K562 (cell line): ENCODE data around the gene CSNK1D. TPM values are rescaled to one million over a fixed set of nuclear protein-coding genes. Genes with fewer than 3 reads are reported as not detected.

Source experiments
- ATAC-seq: fragments of 200-7000 bp; cut with Tn5 transposase; 3 replicates; pipeline ENCODE4 v1.9.1; 2020; ENCODE audit warnings: moderate library complexity
- BruUV-seq: library from RNA; stranded (reverse); fragments of 400-500 nt; replicated peaks from 2 replicates; lab custom pipeline; 2021; lab: Mats Ljungman, UMichigan
- CTCF ChIA-PET: fragments of 300-600 bp; formaldehyde crosslinking; extraction: SDS; loops from one replicate; lab custom pipeline; 2021; ENCODE audit warnings: low intra/inter-chr PET ratio; lab: Yijun Ruan, JAX
- POLR2A ChIA-PET: fragments of 300-600, 350-650 bp; sonication (Branson Sonifier 250); formaldehyde crosslinking; extraction: SDS; loops from one replicate; lab custom pipeline; 2021; ENCODE audit warnings: antibody characterized with exemption, inconsistent platforms; lab: Yijun Ruan, JAX
- DNase-seq, 4 experiments: peaks; one replicate each; pipeline versions ENCODE4 v3.0.0 to v3.0.0-alpha.2; 2011 to 2018; ENCODE audit warnings: low spot score in 3 of 4, mixed read lengths in 3 of 4; ENCODE audit errors: extremely low read depth in 1 of 4
- FAIRE-seq: peaks from 2 replicates; lab custom pipeline; 2011; peaks lifted over from hg19 to GRCh38; lab: Jason Lieb, UNC
- H2AFZ ChIP-seq: 2 replicates; pipeline ENCODE4 v1.6.0; 2011; ENCODE audit warnings: low read depth, low read length, control low read depth, inconsistent platforms
- H3K27ac ChIP-seq: fragments of 200-600 bp; 3 replicates; pipeline ENCODE4 v1.8.0; 2011; ENCODE audit warnings: low read depth, mild to moderate bottlenecking, control low read depth, inconsistent platforms, low read length, moderate library complexity, mixed read lengths; ENCODE audit errors: extremely low read depth
- H3K27me3 ChIP-seq, 2 experiments: fragments of 300-600 bp in 1 of 2; 2 replicates in 1 of 2; 3 replicates in 1 of 2; pipeline versions ENCODE4 v1.6.0 to v1.8.0; 2011; ENCODE audit warnings: inconsistent platforms in 2 of 2, low read length in 2 of 2, mild to moderate bottlenecking in 1 of 2, mixed read lengths in 1 of 2, moderate library complexity in 1 of 2; ENCODE audit not compliant: control insufficient read depth in 2 of 2, insufficient read depth in 2 of 2
- H3K36me3 ChIP-seq: fragments of 300-600 bp; 3 replicates; pipeline ENCODE4 v1.8.0; 2011; ENCODE audit warnings: mild to moderate bottlenecking, low read length, inconsistent platforms; ENCODE audit not compliant: control insufficient read depth, insufficient read depth
- H3K4me1 ChIP-seq, 2 experiments: fragments of 200-600 bp in 1 of 2; replicated peaks in 1 of 2; 2 replicates in 1 of 2; 3 replicates in 1 of 2; pipeline versions ENCODE4 v1.5.1 to v1.8.0; 2011; ENCODE audit warnings: inconsistent platforms in 2 of 2, low read length in 2 of 2, mild to moderate bottlenecking in 1 of 2, mixed read lengths in 1 of 2, moderate library complexity in 1 of 2; ENCODE audit not compliant: control insufficient read depth in 2 of 2, insufficient read depth in 2 of 2
- H3K4me2 ChIP-seq: 2 replicates; pipeline ENCODE4 v1.6.1; 2011; ENCODE audit warnings: low read length, control low read depth, inconsistent platforms, mixed read lengths; ENCODE audit not compliant: insufficient read depth
- H3K4me3 ChIP-seq: fragments of 200-600 bp; sonication (generic), shearing (Covaris generic); 2 replicates; pipeline ENCODE4 v1.5.1; 2016; ENCODE audit warnings: control low read depth, inconsistent platforms
- H3K79me2 ChIP-seq: fragments of 200-600 bp; 3 replicates; pipeline ENCODE4 v1.8.0; 2011; ENCODE audit warnings: low read length, inconsistent platforms; ENCODE audit not compliant: control insufficient read depth, insufficient read depth
- H3K9ac ChIP-seq, 2 experiments: 2 replicates each; pipeline versions ENCODE4 v1.6.0 to v1.6.1; 2011; ENCODE audit warnings: low read depth in 2 of 2, low read length in 2 of 2, control low read depth in 1 of 2, inconsistent platforms in 1 of 2, mild to moderate bottlenecking in 1 of 2, mixed read lengths in 1 of 2; ENCODE audit not compliant: insufficient read depth in 1 of 2
- H3K9me1 ChIP-seq: one replicate; pipeline ENCODE4 v1.6.0; 2011; ENCODE audit warnings: inconsistent platforms, mild to moderate bottlenecking, low read length, moderate library complexity; ENCODE audit not compliant: control insufficient read depth, insufficient read depth
- H3K9me3 ChIP-seq: replicated peaks from 2 replicates; pipeline ENCODE4 v1.5.1; 2011; ENCODE audit warnings: low read depth, low read length, inconsistent platforms; ENCODE audit not compliant: control insufficient read depth, insufficient read depth
- H4K20me1 ChIP-seq: replicated peaks from 2 replicates; pipeline ENCODE4 v1.6.1; 2011; ENCODE audit warnings: low read length, inconsistent platforms, mixed read lengths; ENCODE audit not compliant: control insufficient read depth, insufficient read depth
- CBX2 ChIP-seq: fragments of 200-600 bp; sonication (generic); IDR thresholded peaks from one replicate; pipeline ENCODE4 v1.6.1; 2012; ENCODE audit warnings: mild to moderate bottlenecking, low read length, inconsistent platforms; ENCODE audit not compliant: insufficient read depth, poor library complexity, severe bottlenecking
- DMBX1 ChIP-seq: fragments of 250-450 bp; sonication (Bioruptor Pico); IDR thresholded peaks from 2 replicates; pipeline ENCODE4 v1.8.0; 2022; ENCODE audit warnings: inconsistent platforms, mild to moderate bottlenecking, moderate library complexity, borderline replicate concordance
- NR4A1 ChIP-seq, 2 experiments: fragments of 250-450 bp in 1 of 2; fragments of 450-650 bp in 1 of 2; sonication (Bioruptor Pico) in 1 of 2; IDR thresholded peaks; 2 replicates each; pipeline versions ENCODE4 v1.4.0 to v1.6.1; 2016 to 2020; ENCODE audit warnings: mild to moderate bottlenecking in 2 of 2, missing compliant biosample characterization in 1 of 2, missing genetic modification characterization in 1 of 2, moderate library complexity in 1 of 2
- PCBP1 ChIP-seq: fragments of 200-400 bp; formaldehyde crosslinking; IDR thresholded peaks from 2 replicates; pipeline ENCODE4 v1.6.1; 2018; ENCODE audit warnings: mild to moderate bottlenecking, low read depth, low read length; ENCODE audit not compliant: poor library complexity, severe bottlenecking
- PYGO2 ChIP-seq: fragments of 450-650 bp; IDR thresholded peaks from 2 replicates; pipeline ENCODE4 v1.6.1; 2016; ENCODE audit warnings: mild to moderate bottlenecking, missing genetic modification characterization, moderate library complexity, missing compliant biosample characterization
- ZNF717 ChIP-seq: fragments of 250-450 bp; sonication (Bioruptor Pico); IDR thresholded peaks from 2 replicates; pipeline ENCODE4 v1.5.0; 2021
- whole genome bisulfite sequencing: fragments of 100-300 bp; shearing (Covaris generic); methylation state at CpG from one replicate; pipeline ENCODE4 v1.1.6; 2016; ENCODE audit warnings: low coverage, mixed read lengths; ENCODE audit not compliant: insufficient coverage; ENCODE audit errors: missing lambda C conversion rate; 5-methylcytosine and 5-hydroxymethylcytosine counted together
- in situ Hi-C: fragments of 300-500 bp; cut with MboI; formaldehyde crosslinking; loops from 4 replicates; pipeline ENCODE4 v1.15.0; 2018; ENCODE audit warnings: inconsistent platforms, mixed read lengths
- intact Hi-C: fragments of 100-400 bp; cut with micrococcal nuclease; formaldehyde crosslinking; loops from 2 replicates; pipeline ENCODE4 v1.14.2; 2022
- polyA plus RNA-seq, 8 experiments: library from polyadenylated mRNA; depleted of rRNA in 4 of 8; stranded (reverse) in 5 of 8; unstranded in 3 of 8; fragments of >200 nt; fragmentation: Nextera tagmentation in 2 of 8; fragmentation: Illumina TruSeq in 1 of 8; extraction: Ambion mirVana in 2 of 8; extraction: Trizol in 1 of 8; gene quantifications; 2 replicates each; pipeline versions ENCODE4 v1.2.1 to v1.2.3, GENCODE V29; 2011 to 2014; ENCODE audit warnings: inconsistent platforms in 1 of 8, missing spikeins in 1 of 8
- total RNA-seq, 7 experiments: library from RNA; depleted of rRNA in 6 of 7; stranded (reverse); fragments of >200 nt in 6 of 7; fragmentation: Illumina TruSeq in 2 of 7; extraction: Trizol in 2 of 7; gene quantifications; 2 replicates each; pipeline versions ENCODE4 v1.2.1 to v1.2.3, GENCODE V29; 2011 to 2021; ENCODE audit warnings: low replicate concordance in 1 of 7
- TF ChIP-seq, protein P1 (sequence below): sonication (generic); formaldehyde crosslinking; IDR thresholded peaks from 2 replicates; pipeline ENCODE4 v1.8.1; 2023; ENCODE audit warnings: mild to moderate bottlenecking, missing genetic modification reagents

CSNK1D gene
- total and polyA plus RNA-seq, 9 of the 15 experiments (the other 6 are each of a cell fraction or from before 2014, with no cell fraction given): 6.5 to 133 (median 41.3) TPM

DNA sequence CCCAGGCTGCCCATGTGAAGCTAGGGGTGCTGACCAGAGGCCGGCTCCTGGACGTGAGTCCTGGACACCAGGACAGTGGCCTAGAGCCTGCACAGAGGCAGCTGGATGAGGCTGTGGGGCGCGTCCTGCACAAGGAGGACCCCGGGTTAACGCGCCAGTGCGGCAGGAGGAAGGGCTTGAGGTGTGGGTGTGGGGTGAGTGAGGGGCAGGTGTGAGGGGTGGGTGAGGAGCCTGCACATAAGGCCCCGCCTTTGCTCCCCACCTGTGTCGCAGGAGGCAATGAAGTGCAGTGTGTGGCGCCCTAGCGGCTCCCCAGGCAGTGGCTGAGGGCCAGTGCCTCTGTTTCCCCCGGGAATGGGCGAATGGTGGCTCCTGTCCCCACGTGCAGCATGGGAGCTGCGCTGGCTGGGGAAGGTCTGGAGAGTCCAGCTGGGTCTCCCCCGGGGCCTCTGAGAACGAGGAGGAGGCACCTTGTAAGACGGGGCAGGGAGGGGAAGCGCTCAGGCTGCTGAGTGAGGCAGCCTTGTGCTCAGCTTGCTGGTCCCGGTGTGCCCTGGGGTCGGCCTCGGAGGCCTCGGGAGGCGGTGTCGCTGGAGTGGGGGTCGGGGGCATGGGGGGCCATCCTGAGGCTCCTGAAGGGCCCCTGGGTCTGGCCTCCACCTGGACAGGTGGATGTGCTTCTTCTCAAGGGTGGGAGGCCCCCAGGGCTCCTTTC lies 40.7 kb upstream of the CSNK1D start:
- Histone ChIP-seq H3K9me1 (no peaks in the 10 kb centered on the region), H3K79me2 (no peaks in the 10 kb centered on the region), H3K36me3 (no peaks in the 10 kb centered on the region), H3K9ac (peak overlapping the region in 1 of 2 experiments; percentile 69; a peak in 2 of 4 replicates), H3K4me3 (no peak overlapping the region), H2AFZ (no peak overlapping the region), H3K9me3 (peaks cover 10% of the 10 kb centered on the region), H3K27me3 (no peaks in the 10 kb centered on the region), H3K4me1 (peaks cover 4 to 74% of the 10 kb centered on the region in 2 experiments; a peak in 4 of 5 replicates), H4K20me1 (no peaks in the 10 kb centered on the region), H3K27ac (no peak overlapping the region), H3K4me2 (no peak overlapping the region)
- ChIA-PET POLR2A (interaction anchor here (1.5 kb wide), 1 partner anchor 11 kb away, joined by 3 read pairs; no protein-coding TSS in a partner anchor), CTCF (no interaction called here)
- BruUV-seq: no TSS peak
- no peak for DNase-seq
- FAIRE-seq: no peak
- intact Hi-C loops (no loop called here), in situ Hi-C loops (no loop called here)
- ATAC-seq: no peak
- 69% methylated on average over 18 of the region's 27 CpGs for WGBS
- TF ChIP-seq, protein P1, sequence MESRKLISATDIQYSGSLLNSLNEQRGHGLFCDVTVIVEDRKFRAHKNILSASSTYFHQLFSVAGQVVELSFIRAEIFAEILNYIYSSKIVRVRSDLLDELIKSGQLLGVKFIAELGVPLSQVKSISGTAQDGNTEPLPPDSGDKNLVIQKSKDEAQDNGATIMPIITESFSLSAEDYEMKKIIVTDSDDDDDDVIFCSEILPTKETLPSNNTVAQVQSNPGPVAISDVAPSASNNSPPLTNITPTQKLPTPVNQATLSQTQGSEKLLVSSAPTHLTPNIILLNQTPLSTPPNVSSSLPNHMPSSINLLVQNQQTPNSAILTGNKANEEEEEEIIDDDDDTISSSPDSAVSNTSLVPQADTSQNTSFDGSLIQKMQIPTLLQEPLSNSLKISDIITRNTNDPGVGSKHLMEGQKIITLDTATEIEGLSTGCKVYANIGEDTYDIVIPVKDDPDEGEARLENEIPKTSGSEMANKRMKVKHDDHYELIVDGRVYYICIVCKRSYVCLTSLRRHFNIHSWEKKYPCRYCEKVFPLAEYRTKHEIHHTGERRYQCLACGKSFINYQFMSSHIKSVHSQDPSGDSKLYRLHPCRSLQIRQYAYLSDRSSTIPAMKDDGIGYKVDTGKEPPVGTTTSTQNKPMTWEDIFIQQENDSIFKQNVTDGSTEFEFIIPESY (CRISPR knock-in tag): peak; percentile 70
- no peak for TF ChIP-seq CBX2
- peak; percentile 68 for TF ChIP-seq PCBP1
- TF ChIP-seq DMBX1 (CRISPR knock-in tag): no peak
- TF ChIP-seq NR4A1 (CRISPR knock-in tag; IDR thresholded peaks at IDR 0.05): no peak
- no peak for TF ChIP-seq NR4A1 (tag; IDR thresholded peaks at IDR 0.05)
- TF ChIP-seq ZNF717: no peak
- no peak for TF ChIP-seq PYGO2
